ENCODE data around the gene RNU6-1.

- TF ChIP-seq CTCF (IDR thresholded peaks at IDR 0.05) (no peak), FOXM1 (IDR thresholded peaks at IDR 0.05; ENCODE audit: low read depth) (no peak), RXRA (IDR thresholded peaks at IDR 0.05; ENCODE audit: borderline replicate concordance, low read depth) (no peak), EP300 (IDR thresholded peaks at IDR 0.05; ENCODE audit: borderline replicate concordance in 1 of 2, low read depth in 1 of 2, low read length in 1 of 2) (no peak)
Measured at GRCh38 chr15:67852418-67852817, 12.6 kb upstream of the RNU6-1 start.

Data from SK-N-SH (cell line).